ENCODE data around the gene ROR2.

The ROR2 gene

GRCh38 chr9:91606255-91606995 lies 343.6 kb downstream of the ROR2 start:
- no peak for DNase-seq

- DNase-seq = no peak
These were observed 345.4 kb downstream of the ROR2 start for GRCh38 chr9:91604451-91605179.

- DNase-seq = no peak
These were observed 346.1 kb downstream of the ROR2 start for GRCh38 chr9:91603932-91604331.

GRCh38 chr9:91599564-91599963 lies 350.5 kb downstream of the ROR2 start:
- DNase-seq = no peak

GRCh38 chr9:91591627-91592026 lies 358.4 kb downstream of the ROR2 start:
- DNase-seq = no peak

- DNase-seq = no peak
These were observed 360.9 kb downstream of the ROR2 start for GRCh38 chr9:91589101-91589553.

- DNase-seq = no peak
These were observed 363.7 kb downstream of the ROR2 start for GRCh38 chr9:91586282-91586681.

- DNase-seq = no peak
These were observed 366.1 kb downstream of the ROR2 start for GRCh38 chr9:91583966-91584365.

- DNase-seq = no peak
These were observed 366.7 kb downstream of the ROR2 start for GRCh38 chr9:91583161-91583875.

- DNase-seq = no peak
These were observed 367.8 kb downstream of the ROR2 start for GRCh38 chr9:91582181-91582580.

GRCh38 chr9:91580136-91580535 lies 369.9 kb downstream of the ROR2 start:
- no peak for DNase-seq

GRCh38 chr9:91578911-91579310 lies 371.1 kb downstream of the ROR2 start:
- no peak for DNase-seq

- no peak for DNase-seq
These were observed 372.4 kb downstream of the ROR2 start for GRCh38 chr9:91577633-91578061.

GRCh38 chr9:91572811-91573210 lies 377.2 kb downstream of the ROR2 start:
- no peak for DNase-seq

GRCh38 chr9:91572044-91572443 lies 378.0 kb downstream of the ROR2 start:
- no peak for DNase-seq

GRCh38 chr9:91571036-91571435 lies 379.0 kb downstream of the ROR2 start:
- no peak for DNase-seq

GRCh38 chr9:91567642-91568274 lies 382.3 kb downstream of the ROR2 start:
- DNase-seq = no peak

GRCh38 chr9:91564081-91564670 lies 385.9 kb downstream of the ROR2 start:
- no peak for DNase-seq

- no peak for DNase-seq
These were observed 387.6 kb downstream of the ROR2 start for GRCh38 chr9:91562416-91562815.

GRCh38 chr9:91560301-91560700 lies 389.7 kb downstream of the ROR2 start:
- no peak for DNase-seq

- DNase-seq = no peak
These were observed 391.1 kb downstream of the ROR2 start for GRCh38 chr9:91558879-91559278.

- DNase-seq = no peak
These were observed 391.6 kb downstream of the ROR2 start for GRCh38 chr9:91558395-91558794.

GRCh38 chr9:91557327-91557726 lies 392.7 kb downstream of the ROR2 start:
- DNase-seq = no peak
